ENCODE measurements around the gene MOB3B.
A peak's percentile ranks its signal among the peaks of the same experiment; 100 is the strongest.
"Not testable (repeated sequence)": the region's sequence is repeated elsewhere in the genome, so short reads cannot be mapped to it uniquely, and the experiment has no call there.

Gene MOB3B

DNA sequence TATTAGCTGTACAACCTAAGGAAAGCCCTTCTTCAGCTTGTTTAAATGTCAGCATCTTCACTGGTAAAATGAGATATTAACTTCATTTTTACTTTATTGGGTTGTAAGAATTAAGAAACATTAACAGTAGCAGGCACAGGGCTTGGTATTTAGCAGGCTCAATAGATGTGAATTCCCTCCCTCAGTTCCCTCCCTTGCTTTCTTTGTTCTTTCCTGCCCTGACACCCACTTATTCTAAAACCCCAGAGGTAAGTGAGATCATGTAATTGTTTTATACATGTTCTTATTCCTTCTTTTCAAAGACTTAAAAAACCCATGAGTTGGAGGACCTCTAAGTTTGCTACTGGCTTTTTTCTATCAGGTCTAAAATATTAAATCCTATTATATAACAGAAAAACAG is 78.9 kb downstream of the MOB3B start:
- Mint-ChIP-seq H3K4me1 (peaks cover 31% of the 10 kb centered on the region), H3K36me3 (peaks cover 30% of the 10 kb centered on the region), H3K27me3 (no peaks in the 10 kb centered on the region), H3K9me3 (peaks cover 3% of the 10 kb centered on the region), H3K27ac (no peak overlapping the region), H3K4me3 (no peak overlapping the region)
- no peak for ATAC-seq (ENCODE audit: low read depth)
- DNase-seq (ENCODE audit: low spot score in 2 of 2): no peak

- Mint-ChIP-seq H3K36me3 (peaks cover 25% of the 10 kb centered on the region), H3K4me1 (peaks cover 26% of the 10 kb centered on the region), H3K27ac (peak overlapping the region; percentile 35)
- not testable (repeated sequence) for DNase-seq (ENCODE audit: low spot score in 2 of 2); H3K9me3 Mint-ChIP-seq; ATAC-seq (ENCODE audit: low read depth); H3K27me3 Mint-ChIP-seq; H3K4me3 Mint-ChIP-seq
These were observed 81.3 kb downstream of the MOB3B start for GRCh38 chr9:27448356-27448755.

- Mint-ChIP-seq H3K9me3 (peaks cover 3% of the 10 kb centered on the region), H3K4me3 (no peak overlapping the region), H3K36me3 (peaks cover 19% of the 10 kb centered on the region), H3K27me3 (no peaks in the 10 kb centered on the region), H3K4me1 (peaks cover 31% of the 10 kb centered on the region), H3K27ac (no peak overlapping the region)
- ATAC-seq (ENCODE audit: low read depth) (peak; percentile 59), DNase-seq (ENCODE audit: low spot score in 2 of 2) (no peak)
These were observed 82.5 kb downstream of the MOB3B start for GRCh38 chr9:27447031-27447683.

GRCh38 chr9:27445688-27446087 is 83.9 kb downstream of the MOB3B start:
- peak overlapping the region; percentile 14 for H3K27ac Mint-ChIP-seq
- no peak overlapping the region for H3K4me3 Mint-ChIP-seq
- H3K27me3 Mint-ChIP-seq: no peaks in the 10 kb centered on the region
- ATAC-seq (ENCODE audit: low read depth): no peak
- H3K9me3 Mint-ChIP-seq: peaks cover 3% of the 10 kb centered on the region
- peaks cover 36% of the 10 kb centered on the region for H3K4me1 Mint-ChIP-seq
- H3K36me3 Mint-ChIP-seq: peaks cover 13% of the 10 kb centered on the region
- DNase-seq (ENCODE audit: low spot score in 2 of 2): no peak

DNA sequence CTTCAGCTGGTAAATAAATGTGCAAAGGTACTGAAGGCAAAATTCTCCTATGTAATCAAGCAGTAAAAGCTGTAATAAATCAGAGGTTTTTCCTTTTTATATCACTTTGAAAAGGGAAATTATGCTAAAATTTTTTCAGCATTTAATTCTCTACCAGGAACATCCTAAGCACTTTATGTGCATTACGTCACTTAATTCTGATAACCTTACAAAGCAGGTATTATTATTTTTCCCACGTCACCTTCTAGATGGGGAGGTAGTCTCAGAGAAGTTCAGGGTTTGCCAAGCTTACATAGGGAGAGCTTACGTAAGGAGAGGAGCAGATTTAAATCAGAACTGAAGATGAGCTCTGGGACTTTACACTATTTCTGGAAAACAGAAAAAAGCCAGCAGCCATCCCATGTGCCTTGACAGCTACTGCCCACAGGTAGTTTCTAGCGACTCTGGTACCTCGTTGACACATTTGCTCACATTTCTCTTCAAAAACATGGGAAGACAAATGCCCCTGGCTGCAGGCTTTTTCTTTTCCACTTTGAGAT is 84.5 kb downstream of the MOB3B start:
- DNase-seq (ENCODE audit: low spot score in 2 of 2): no peak
- Mint-ChIP-seq H3K36me3 (peaks cover 13% of the 10 kb centered on the region), H3K9me3 (peaks cover 3% of the 10 kb centered on the region), H3K27ac (peak overlapping the region; percentile 14), H3K4me3 (no peak overlapping the region), H3K4me1 (peaks cover 36% of the 10 kb centered on the region), H3K27me3 (no peaks in the 10 kb centered on the region)
- ATAC-seq (ENCODE audit: low read depth): no peak

DNA sequence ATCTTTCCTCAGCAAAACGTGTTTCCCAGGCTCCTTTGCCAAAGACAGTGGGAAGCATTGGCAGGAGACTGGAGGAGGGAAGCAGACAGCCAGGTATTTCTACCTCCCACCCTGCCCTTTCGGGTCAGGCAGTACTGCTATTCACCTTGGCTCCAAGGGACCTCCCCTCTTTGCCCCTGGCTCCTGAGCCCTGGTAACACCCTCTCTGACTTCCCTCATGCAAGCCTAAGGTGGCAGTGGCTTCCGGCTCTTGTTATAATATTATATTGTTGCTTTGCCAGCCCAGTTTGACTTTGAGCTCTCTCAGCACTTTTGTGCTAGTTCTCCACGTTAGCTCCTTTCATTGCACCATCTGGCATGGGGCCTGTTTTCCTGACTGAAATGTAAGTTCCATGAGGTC is 87.2 kb downstream of the MOB3B start:
- ATAC-seq (ENCODE audit: low read depth) (no peak), DNase-seq (ENCODE audit: low spot score in 2 of 2) (no peak)
- Mint-ChIP-seq H3K27ac (peak overlapping the region; percentile 92), H3K36me3 (peaks cover 8% of the 10 kb centered on the region), H3K27me3 (no peaks in the 10 kb centered on the region), H3K9me3 (peaks cover 3% of the 10 kb centered on the region), H3K4me1 (peaks cover 52% of the 10 kb centered on the region), H3K4me3 (no peak overlapping the region)

DNA sequence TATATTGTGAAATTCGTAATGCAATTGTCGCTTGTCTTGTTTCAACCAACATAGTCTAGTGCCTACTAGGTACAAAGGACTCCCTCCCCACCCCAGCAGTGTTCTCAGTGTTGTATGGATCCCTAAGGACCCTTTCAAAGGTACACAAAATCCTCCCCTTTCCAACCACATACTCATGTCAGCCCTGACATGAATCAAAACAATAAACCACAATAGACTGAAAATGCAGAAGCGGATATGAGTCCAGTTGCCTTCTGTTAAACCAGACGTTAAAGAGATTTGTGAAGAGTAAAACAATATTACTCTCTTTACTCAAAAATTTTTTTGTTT is 87.9 kb downstream of the MOB3B start:
- peaks cover 50% of the 10 kb centered on the region for H3K4me1 Mint-ChIP-seq
- peak overlapping the region; percentile 41 for H3K4me3 Mint-ChIP-seq
- H3K9me3 Mint-ChIP-seq: peaks cover 3% of the 10 kb centered on the region
- H3K36me3 Mint-ChIP-seq: peaks cover 8% of the 10 kb centered on the region
- H3K27ac Mint-ChIP-seq: peak overlapping the region; percentile 92
- no peaks in the 10 kb centered on the region for H3K27me3 Mint-ChIP-seq
- ATAC-seq (ENCODE audit: low read depth) (peak; percentile 90), DNase-seq (ENCODE audit: low spot score in 2 of 2) (peak in 1 of 2 donors; percentile 13)

- DNase-seq (ENCODE audit: low spot score in 2 of 2): no peak
- Mint-ChIP-seq H3K4me3 (peak overlapping the region; percentile 41), H3K9me3 (peaks cover 3% of the 10 kb centered on the region), H3K27me3 (no peaks in the 10 kb centered on the region), H3K36me3 (peaks cover 7% of the 10 kb centered on the region), H3K27ac (peak overlapping the region; percentile 92), H3K4me1 (peaks cover 54% of the 10 kb centered on the region)
- ATAC-seq (ENCODE audit: low read depth): no peak
These were observed 88.5 kb downstream of the MOB3B start for GRCh38 chr9:27440888-27441740.

GRCh38 chr9:27438522-27438921 is 91.1 kb downstream of the MOB3B start:
- Mint-ChIP-seq H3K4me3 (no peak overlapping the region), H3K27me3 (no peaks in the 10 kb centered on the region), H3K4me1 (peaks cover 59% of the 10 kb centered on the region), H3K36me3 (peaks cover 11% of the 10 kb centered on the region), H3K27ac (peak overlapping the region; percentile 59), H3K9me3 (peaks cover 2% of the 10 kb centered on the region)
- ATAC-seq (ENCODE audit: low read depth): no peak
- no peak for DNase-seq (ENCODE audit: low spot score in 2 of 2)

GRCh38 chr9:27437652-27438373 is 91.8 kb downstream of the MOB3B start:
- peak overlapping the region; percentile 59 for H3K27ac Mint-ChIP-seq
- ATAC-seq (ENCODE audit: low read depth) (no peak), DNase-seq (ENCODE audit: low spot score in 2 of 2) (no peak)
- peaks cover 9% of the 10 kb centered on the region for H3K36me3 Mint-ChIP-seq
- H3K4me1 Mint-ChIP-seq: peaks cover 54% of the 10 kb centered on the region
- peak overlapping the region; percentile 47 for H3K4me3 Mint-ChIP-seq
- no peaks in the 10 kb centered on the region for H3K27me3 Mint-ChIP-seq
- H3K9me3 Mint-ChIP-seq: peaks cover 2% of the 10 kb centered on the region

- H3K9me3 Mint-ChIP-seq: peaks cover 2% of the 10 kb centered on the region
- peaks cover 9% of the 10 kb centered on the region for H3K36me3 Mint-ChIP-seq
- no peak for DNase-seq (ENCODE audit: low spot score in 2 of 2)
- H3K27me3 Mint-ChIP-seq: no peaks in the 10 kb centered on the region
- H3K4me1 Mint-ChIP-seq: peaks cover 51% of the 10 kb centered on the region
- no peak for ATAC-seq (ENCODE audit: low read depth)
- H3K4me3 Mint-ChIP-seq: no peak overlapping the region
- H3K27ac Mint-ChIP-seq: peak overlapping the region; percentile 76
These were observed 93.4 kb downstream of the MOB3B start for GRCh38 chr9:27436234-27436633.

DNA sequence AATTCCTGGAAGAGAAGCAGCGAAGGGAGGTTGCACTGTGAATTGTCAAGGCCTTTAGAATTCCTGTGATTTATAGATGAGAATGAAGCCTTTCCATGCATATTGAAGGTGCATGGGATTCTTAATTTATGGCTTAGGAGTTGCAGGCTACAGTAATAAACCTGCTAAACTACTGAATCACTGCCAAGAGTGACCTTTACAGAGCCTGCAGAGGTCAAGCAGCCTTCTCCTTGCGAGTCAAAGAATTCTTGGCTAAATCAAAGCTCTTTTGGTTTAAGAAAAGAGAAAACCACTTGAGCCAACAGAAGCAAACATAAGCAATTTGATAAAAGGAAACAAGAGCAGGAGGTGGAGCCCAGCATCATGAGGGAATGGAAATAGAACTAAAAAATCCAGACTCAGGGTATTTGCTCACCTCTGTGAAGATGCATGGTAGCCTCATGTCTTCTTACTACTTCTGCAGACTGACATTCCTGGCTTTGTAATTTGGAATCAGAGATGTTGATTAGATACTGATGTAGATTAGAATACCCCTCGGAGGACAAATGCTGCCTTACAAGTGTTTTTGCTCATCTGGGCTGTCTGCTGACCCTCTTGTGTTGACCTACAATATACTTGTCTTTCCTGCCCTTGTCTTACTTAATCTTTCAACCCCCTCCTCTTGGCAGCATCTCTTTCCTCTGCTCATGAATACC is 95.8 kb downstream of the MOB3B start:
- no peak overlapping the region for H3K27ac Mint-ChIP-seq

DNA sequence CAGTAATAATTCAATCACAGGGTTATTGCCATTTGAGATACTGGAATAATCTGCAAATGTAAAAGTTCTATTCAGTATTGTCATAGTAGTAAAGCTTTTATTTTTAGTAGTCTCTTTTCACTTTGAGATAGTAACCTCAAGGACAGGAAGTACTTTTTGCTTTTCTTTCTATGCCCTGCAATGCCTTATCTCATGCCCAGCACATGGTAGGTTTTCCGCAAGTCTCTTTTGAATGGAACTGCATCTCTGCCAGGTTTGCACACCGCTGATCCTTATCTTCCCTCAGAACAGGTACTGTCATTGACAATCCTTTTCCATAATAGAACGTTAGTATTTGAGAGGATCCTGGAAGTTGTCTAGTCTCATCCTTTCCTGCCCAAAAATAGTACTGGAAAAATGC is 97.3 kb downstream of the MOB3B start:
- no peak for ATAC-seq (ENCODE audit: low read depth)
- DNase-seq (ENCODE audit: low spot score in 2 of 2): no peak
- Mint-ChIP-seq H3K4me3 (no peak overlapping the region), H3K27me3 (no peaks in the 10 kb centered on the region), H3K27ac (no peak overlapping the region), H3K36me3 (peaks cover 14% of the 10 kb centered on the region), H3K4me1 (peaks cover 44% of the 10 kb centered on the region), H3K9me3 (peaks cover 2% of the 10 kb centered on the region)

More for the DNA sequence above, 95.8 kb downstream of the MOB3B start:
- DNase-seq (ENCODE audit: low spot score in 2 of 2) (no peak), ATAC-seq (ENCODE audit: low read depth) (no peak)
- Mint-ChIP-seq H3K27me3 (no peaks in the 10 kb centered on the region), H3K36me3 (peaks cover 9% of the 10 kb centered on the region), H3K9me3 (peaks cover 2% of the 10 kb centered on the region), H3K4me3 (no peak overlapping the region), H3K4me1 (peaks cover 47% of the 10 kb centered on the region)

Measured in memory B cell (primary cell).